ENCODE measurements around the gene PLAC8.
"Not testable (repeated sequence)": the region's sequence is repeated elsewhere in the genome, so short reads cannot be mapped to it uniquely, and the experiment has no call there.

The PLAC8 gene

GRCh38 chr4:83112678-83113428 is 1.7 kb downstream of the PLAC8 start:
- TF ChIP-seq, protein P1, sequence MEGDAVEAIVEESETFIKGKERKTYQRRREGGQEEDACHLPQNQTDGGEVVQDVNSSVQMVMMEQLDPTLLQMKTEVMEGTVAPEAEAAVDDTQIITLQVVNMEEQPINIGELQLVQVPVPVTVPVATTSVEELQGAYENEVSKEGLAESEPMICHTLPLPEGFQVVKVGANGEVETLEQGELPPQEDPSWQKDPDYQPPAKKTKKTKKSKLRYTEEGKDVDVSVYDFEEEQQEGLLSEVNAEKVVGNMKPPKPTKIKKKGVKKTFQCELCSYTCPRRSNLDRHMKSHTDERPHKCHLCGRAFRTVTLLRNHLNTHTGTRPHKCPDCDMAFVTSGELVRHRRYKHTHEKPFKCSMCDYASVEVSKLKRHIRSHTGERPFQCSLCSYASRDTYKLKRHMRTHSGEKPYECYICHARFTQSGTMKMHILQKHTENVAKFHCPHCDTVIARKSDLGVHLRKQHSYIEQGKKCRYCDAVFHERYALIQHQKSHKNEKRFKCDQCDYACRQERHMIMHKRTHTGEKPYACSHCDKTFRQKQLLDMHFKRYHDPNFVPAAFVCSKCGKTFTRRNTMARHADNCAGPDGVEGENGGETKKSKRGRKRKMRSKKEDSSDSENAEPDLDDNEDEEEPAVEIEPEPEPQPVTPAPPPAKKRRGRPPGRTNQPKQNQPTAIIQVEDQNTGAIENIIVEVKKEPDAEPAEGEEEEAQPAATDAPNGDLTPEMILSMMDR (conservative IDR thresholded peaks at IDR 0.05; ENCODE audit: low read depth, low read length) = no peak
- DNase-seq (ENCODE audit: low read depth) = peak; percentile 48
- no peak overlapping the region for H3K4me3 ChIP-seq (ENCODE audit: low read depth, low read length)

GRCh38 chr4:83112231-83112630 is 2.3 kb downstream of the PLAC8 start:
- TF ChIP-seq, protein P1 (conservative IDR thresholded peaks at IDR 0.05; ENCODE audit: low read depth, low read length) = no peak
- no peak for DNase-seq (ENCODE audit: low read depth)

DNA sequence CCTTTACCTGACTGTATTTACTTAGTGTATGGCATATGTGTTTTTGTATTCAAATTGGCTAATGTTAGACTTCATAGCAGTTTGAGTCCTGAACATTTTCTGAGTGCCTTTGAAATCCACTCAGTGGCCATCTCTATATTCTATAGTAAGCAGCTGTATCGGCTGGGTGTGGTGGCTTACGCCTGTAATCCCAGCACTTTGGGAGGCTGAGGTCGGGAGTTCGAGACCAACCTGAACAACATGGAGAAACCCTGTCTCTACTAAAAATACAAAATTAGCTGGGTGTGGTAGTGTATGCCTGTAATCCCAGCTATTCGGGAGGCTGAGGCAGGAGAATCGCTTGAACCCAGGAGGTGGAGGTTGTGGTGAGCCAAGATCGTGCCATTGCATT is 2.8 kb downstream of the PLAC8 start:
- not testable (repeated sequence) for H3K4me3 ChIP-seq (ENCODE audit: low read depth, low read length); DNase-seq (ENCODE audit: low read depth)

More at GRCh38 chr4:83112231-83112630, 2.3 kb downstream of the PLAC8 start:
- H3K4me3 ChIP-seq (ENCODE audit: low read depth, low read length) = no peak overlapping the region

DNA sequence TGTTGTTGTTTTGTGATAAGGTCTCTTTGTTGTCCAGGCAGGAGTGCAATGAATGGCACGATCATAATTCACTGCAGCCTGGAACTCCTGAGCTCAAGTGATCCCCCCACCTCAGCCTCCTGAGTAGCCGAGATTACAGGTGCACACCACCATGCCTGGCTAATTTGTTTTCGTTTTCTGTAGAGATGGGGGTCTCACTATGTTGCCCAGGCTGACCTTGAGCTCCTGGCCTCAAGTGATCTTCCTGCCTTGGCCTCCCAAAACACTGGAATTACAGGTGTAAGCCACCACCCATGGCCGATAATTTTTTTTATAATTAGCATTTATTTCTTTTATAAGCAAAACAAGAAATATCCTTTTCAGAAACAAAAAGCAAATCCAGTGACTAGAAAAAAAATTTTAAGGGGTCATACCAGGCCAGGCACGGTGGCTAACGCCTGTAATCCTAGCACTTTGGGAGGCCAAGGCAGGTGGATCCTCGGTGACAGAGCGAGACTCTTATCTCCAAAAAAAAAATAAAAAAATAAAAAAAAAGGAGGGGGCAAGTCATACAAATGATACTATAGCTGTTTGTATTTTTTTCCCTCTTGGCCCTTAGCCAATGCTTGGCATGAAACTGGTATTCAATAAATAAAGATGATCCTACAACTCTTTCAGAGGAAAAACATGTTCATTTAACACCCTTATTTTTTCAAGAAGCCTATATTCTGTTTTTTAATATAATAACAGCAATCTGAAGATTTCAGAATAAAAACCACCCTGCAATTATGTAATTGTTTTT is 3.4 kb downstream of the PLAC8 start:
- DNase-seq (ENCODE audit: low read depth) = no peak
- TF ChIP-seq, protein P1 (conservative IDR thresholded peaks at IDR 0.05; ENCODE audit: low read depth, low read length) = no peak
- H3K4me3 ChIP-seq (ENCODE audit: low read depth, low read length) = no peak overlapping the region

DNA sequence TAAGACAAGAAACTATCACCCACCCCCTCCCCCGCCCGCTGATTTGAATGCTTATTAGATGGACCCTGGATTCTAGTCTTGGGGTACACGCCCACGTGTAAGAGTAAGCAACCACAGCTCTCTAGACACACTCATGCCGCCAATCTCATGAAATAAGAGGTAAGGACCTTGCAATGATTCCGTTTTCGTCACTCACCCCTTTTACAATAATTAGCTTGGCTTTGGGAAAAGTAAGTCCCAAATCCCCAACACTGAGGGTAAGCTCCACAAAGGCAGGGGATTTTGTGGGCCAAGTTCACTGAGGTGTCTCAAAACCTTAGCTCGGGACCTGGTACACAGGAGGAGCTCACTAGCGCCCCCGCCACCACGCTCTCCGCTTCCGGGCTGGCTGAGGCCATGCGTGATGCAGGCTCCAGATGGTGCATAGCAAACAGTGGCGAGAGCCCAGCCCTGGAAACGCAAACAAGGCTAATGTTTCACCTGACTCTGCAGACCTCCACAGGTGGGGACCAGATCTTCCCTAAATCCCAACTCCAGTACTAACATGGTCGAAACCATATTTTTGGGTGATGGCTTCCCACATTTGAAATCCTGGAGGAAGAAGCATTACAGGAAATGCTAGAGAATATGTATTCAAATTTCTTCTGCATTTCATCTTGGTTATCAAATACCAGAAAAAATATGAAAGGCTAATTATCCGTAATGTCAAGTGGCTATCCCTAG is 4.1 kb downstream of the PLAC8 start:
- H3K4me3 ChIP-seq (ENCODE audit: low read depth, low read length) = peak overlapping the region; percentile 59
- DNase-seq (ENCODE audit: low read depth) = peak; percentile 80
- TF ChIP-seq, protein P1 (conservative IDR thresholded peaks at IDR 0.05; ENCODE audit: low read depth, low read length) = peak; percentile 83

GRCh38 chr4:83109480-83110222 is 4.9 kb downstream of the PLAC8 start:
- peak overlapping the region; percentile 59 for H3K4me3 ChIP-seq (ENCODE audit: low read depth, low read length)
- DNase-seq (ENCODE audit: low read depth) = peak; percentile 18
- TF ChIP-seq, protein P1 (conservative IDR thresholded peaks at IDR 0.05; ENCODE audit: low read depth, low read length) = no peak
